ENCODE results near the gene PDE1C. TPM values are rescaled to one million over a fixed set of nuclear protein-coding genes. Genes with fewer than 3 reads are reported as not detected.

Gene PDE1C
- total RNA-seq, 3 donors from 2014 or later (not counting 1 experiment from before 2014, with no cell fraction given): not detected

DNA sequence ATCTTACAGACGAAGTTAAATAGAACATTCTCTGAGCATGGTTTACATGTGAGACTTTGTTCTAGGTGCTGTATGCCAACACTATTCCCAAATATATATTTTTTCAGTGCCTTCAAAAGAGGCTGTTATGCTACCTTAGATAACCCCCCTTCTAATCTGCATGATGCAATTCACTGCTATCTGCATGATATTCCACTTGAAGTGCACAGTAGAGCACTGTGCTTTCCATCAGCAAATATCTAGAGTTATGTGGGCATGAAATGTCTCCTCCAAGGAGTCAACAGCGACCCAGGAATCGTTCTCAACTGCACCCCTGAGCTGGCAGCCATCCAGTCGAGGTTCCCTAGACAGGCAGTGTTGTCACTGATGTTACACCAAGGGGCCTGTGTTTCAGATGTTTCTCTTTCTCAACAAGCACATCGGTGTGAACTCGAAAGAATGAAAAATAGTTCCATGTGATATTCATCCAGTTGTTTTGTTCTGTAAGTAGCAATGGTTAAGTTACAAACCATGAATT is 88.3 kb downstream of the PDE1C start:
- no peaks in the 10 kb centered on the region for H3K27me3 ChIP-seq (ENCODE audit: control insufficient read depth, insufficient read depth, low read length)
- peaks cover 3% of the 10 kb centered on the region for H3K4me1 ChIP-seq (ENCODE audit: control insufficient read depth, insufficient read depth, low read length)
- DNase-seq (no peak), ATAC-seq (no peak)
- Mint-ChIP-seq H3K27me3 (ENCODE audit: low read depth in 2 of 2) (no peaks in the 10 kb centered on the region), H3K27ac (no peak overlapping the region), H3K4me1 (peaks cover 0 to 7% of the 10 kb centered on the region in 2 donors), H3K36me3 (no peaks in the 10 kb centered on the region), H3K4me3 (no peak overlapping the region), H3K9me3 (peaks cover 4% of the 10 kb centered on the region in 2 donors)
- H3K9me3 ChIP-seq (ENCODE audit: control insufficient read depth, insufficient read depth, low read length): peaks cover 2% of the 10 kb centered on the region
- whole genome bisulfite sequencing (ENCODE audit: insufficient coverage): 76% methylated on average over 5 of the region's 6 CpGs
- H3K4me3 ChIP-seq (ENCODE audit: low read length): no peak overlapping the region
- H3K27ac ChIP-seq (ENCODE audit: low read length): no peak overlapping the region
- TF ChIP-seq, protein P1, sequence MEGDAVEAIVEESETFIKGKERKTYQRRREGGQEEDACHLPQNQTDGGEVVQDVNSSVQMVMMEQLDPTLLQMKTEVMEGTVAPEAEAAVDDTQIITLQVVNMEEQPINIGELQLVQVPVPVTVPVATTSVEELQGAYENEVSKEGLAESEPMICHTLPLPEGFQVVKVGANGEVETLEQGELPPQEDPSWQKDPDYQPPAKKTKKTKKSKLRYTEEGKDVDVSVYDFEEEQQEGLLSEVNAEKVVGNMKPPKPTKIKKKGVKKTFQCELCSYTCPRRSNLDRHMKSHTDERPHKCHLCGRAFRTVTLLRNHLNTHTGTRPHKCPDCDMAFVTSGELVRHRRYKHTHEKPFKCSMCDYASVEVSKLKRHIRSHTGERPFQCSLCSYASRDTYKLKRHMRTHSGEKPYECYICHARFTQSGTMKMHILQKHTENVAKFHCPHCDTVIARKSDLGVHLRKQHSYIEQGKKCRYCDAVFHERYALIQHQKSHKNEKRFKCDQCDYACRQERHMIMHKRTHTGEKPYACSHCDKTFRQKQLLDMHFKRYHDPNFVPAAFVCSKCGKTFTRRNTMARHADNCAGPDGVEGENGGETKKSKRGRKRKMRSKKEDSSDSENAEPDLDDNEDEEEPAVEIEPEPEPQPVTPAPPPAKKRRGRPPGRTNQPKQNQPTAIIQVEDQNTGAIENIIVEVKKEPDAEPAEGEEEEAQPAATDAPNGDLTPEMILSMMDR (IDR thresholded peaks at IDR 0.05): no peak
- intact Hi-C loops (cut with micrococcal nuclease): no loop called here
- H3K36me3 ChIP-seq (ENCODE audit: control insufficient read depth, insufficient read depth, low read length): no peaks in the 10 kb centered on the region

DNA sequence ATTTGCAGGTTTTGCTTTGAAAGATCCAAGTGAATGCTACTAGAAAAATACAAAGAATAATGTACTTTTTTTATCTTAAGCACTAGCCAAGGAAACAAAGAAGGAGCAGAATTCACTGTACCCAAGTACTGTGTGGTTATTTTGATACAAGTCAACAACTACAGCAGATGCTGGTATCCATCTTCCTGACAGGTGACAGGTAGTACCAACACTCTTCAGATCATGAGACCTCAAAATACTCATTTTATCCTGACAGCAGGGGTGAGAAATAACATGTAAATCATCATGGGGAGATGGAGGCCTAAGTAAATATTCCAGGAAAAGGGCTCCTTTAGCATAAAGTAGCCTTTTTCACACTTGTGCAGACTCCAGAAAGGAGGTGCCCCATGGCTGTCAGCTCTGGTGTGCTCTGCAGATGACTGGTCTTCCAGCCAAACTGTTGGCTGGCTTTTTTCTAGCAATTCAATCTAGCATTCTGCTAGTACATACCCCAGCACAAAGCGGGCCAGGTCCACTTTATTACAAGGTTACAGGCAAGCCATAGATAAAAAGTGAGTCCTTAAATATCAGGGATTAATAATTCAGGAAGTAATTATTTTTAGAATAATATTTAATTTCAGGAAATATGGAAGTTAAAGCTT is 90.4 kb downstream of the PDE1C start:
- Histone ChIP-seq H3K4me3 (ENCODE audit: low read length) (no peak overlapping the region), H3K27ac (ENCODE audit: low read length) (no peak overlapping the region), H3K9me3 (ENCODE audit: control insufficient read depth, insufficient read depth, low read length) (peaks cover 5% of the 10 kb centered on the region), H3K36me3 (ENCODE audit: control insufficient read depth, insufficient read depth, low read length) (no peaks in the 10 kb centered on the region), H3K4me1 (ENCODE audit: control insufficient read depth, insufficient read depth, low read length) (peaks cover 3% of the 10 kb centered on the region), H3K27me3 (ENCODE audit: control insufficient read depth, insufficient read depth, low read length) (no peaks in the 10 kb centered on the region)
- intact Hi-C loops (cut with micrococcal nuclease): no loop called here
- peaks cover 0 to 18% of the 10 kb centered on the region in 2 donors for H3K4me1 Mint-ChIP-seq
- H3K36me3 Mint-ChIP-seq: no peaks in the 10 kb centered on the region
- TF ChIP-seq, protein P1 (IDR thresholded peaks at IDR 0.05): no peak
- no peak overlapping the region for H3K4me3 Mint-ChIP-seq
- H3K27ac Mint-ChIP-seq: no peak overlapping the region
- H3K9me3 Mint-ChIP-seq: peaks cover 6 to 9% of the 10 kb centered on the region in 2 donors
- WGBS (ENCODE audit: insufficient coverage): no CpG with 5 or more reads among the region's 1 CpG
- no peaks in the 10 kb centered on the region for H3K27me3 Mint-ChIP-seq (ENCODE audit: low read depth in 2 of 2)
- ATAC-seq (no peak), DNase-seq (no peak)

DNA sequence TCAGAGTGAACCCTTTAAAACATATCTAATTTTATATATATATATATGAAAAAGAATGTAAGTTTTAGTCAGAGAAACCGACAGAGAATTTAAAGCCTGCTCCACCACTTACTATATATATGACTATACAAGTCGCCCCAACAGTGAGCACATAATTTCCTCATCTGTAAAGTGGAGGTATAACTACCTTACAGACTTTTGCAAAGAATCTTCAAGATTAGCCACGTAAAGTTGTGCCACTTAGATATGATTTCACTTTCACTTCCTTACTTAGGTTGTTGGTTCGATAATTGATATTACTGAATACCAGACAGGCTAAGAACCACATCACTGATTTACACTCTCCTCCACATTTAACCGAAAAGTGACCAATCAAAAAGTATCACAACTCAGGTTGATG is 94.7 kb downstream of the PDE1C start:
- H3K27ac ChIP-seq (ENCODE audit: low read length): no peak overlapping the region
- TF ChIP-seq, protein P1 (IDR thresholded peaks at IDR 0.05): no peak
- no peaks in the 10 kb centered on the region for H3K27me3 Mint-ChIP-seq (ENCODE audit: low read depth in 2 of 2)
- H3K27ac Mint-ChIP-seq: no peak overlapping the region
- H3K4me1 ChIP-seq (ENCODE audit: control insufficient read depth, insufficient read depth, low read length): peaks cover under 1% of the 10 kb centered on the region
- H3K4me3 Mint-ChIP-seq: no peak overlapping the region
- no peaks in the 10 kb centered on the region for H3K36me3 Mint-ChIP-seq
- peaks cover 5% of the 10 kb centered on the region for H3K9me3 ChIP-seq (ENCODE audit: control insufficient read depth, insufficient read depth, low read length)
- WGBS (ENCODE audit: insufficient coverage): 84% methylated on average over 4 of the region's 5 CpGs
- H3K4me3 ChIP-seq (ENCODE audit: low read length): no peak overlapping the region
- no peak for ATAC-seq
- no peaks in the 10 kb centered on the region for H3K27me3 ChIP-seq (ENCODE audit: control insufficient read depth, insufficient read depth, low read length)
- peaks cover 6% of the 10 kb centered on the region in 2 donors for H3K9me3 Mint-ChIP-seq
- no peak for DNase-seq
- no peaks in the 10 kb centered on the region for H3K36me3 ChIP-seq (ENCODE audit: control insufficient read depth, insufficient read depth, low read length)
- peaks cover 0 to 15% of the 10 kb centered on the region in 2 donors for H3K4me1 Mint-ChIP-seq
- intact Hi-C loops (cut with micrococcal nuclease): no loop called here

DNA sequence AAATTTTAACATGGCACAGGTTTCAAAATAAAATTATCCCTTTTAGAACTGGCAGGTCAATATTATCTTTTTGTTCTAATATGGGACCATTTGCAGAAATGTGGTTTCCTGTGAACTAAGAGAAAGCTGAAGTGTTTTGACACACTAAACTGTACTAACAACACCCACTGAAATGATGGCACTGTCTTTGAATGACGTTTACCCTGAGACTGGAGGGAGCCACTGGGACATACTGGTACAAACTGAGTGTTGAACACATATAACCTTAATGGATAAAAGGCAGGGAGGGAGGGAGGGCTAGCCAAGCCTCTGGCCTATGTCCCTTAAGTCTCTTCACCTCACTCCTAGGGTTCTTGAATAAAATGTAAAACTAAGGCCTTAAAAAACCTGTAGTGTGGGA is 95.9 kb downstream of the PDE1C start:
- Histone ChIP-seq H3K4me3 (ENCODE audit: low read length) (no peak overlapping the region), H3K4me1 (ENCODE audit: control insufficient read depth, insufficient read depth, low read length) (no peaks in the 10 kb centered on the region), H3K9me3 (ENCODE audit: control insufficient read depth, insufficient read depth, low read length) (peaks cover 5% of the 10 kb centered on the region), H3K27me3 (ENCODE audit: control insufficient read depth, insufficient read depth, low read length) (no peaks in the 10 kb centered on the region), H3K36me3 (ENCODE audit: control insufficient read depth, insufficient read depth, low read length) (no peaks in the 10 kb centered on the region), H3K27ac (ENCODE audit: low read length) (no peak overlapping the region)
- 11% methylated on average over 1 of the region's 1 CpG for WGBS (ENCODE audit: insufficient coverage)
- Mint-ChIP-seq H3K4me1 (peaks cover 0 to 12% of the 10 kb centered on the region in 2 donors), H3K9me3 (peaks cover 6% of the 10 kb centered on the region in 2 donors), H3K4me3 (no peak overlapping the region), H3K27me3 (ENCODE audit: low read depth in 2 of 2) (no peaks in the 10 kb centered on the region), H3K36me3 (no peaks in the 10 kb centered on the region), H3K27ac (no peak overlapping the region)
- TF ChIP-seq, protein P1 (IDR thresholded peaks at IDR 0.05): no peak
- DNase-seq (no peak), ATAC-seq (peak; percentile 52 to 64 (median 54))
- intact Hi-C loops (cut with micrococcal nuclease): no loop called here

All from natural killer cell (primary cell).